IMR-90 (cell line): Measurements from ENCODE around the gene DSCAML1. TPM values are rescaled to one million over a fixed set of nuclear protein-coding genes. Genes with fewer than 3 reads are reported as not detected.

Experiments used
- ATAC-seq: fragments of 200-7000 bp; cut with Tn5 transposase; 2 replicates; pipeline ENCODE4 v1.9.1; 2020; ENCODE audit warnings: low read depth, mild to moderate bottlenecking, moderate library complexity
- BruUV-seq: library from RNA; stranded (reverse); fragments of 400-500 nt; replicated peaks from 2 replicates; lab custom pipeline; 2021; lab: Mats Ljungman, UMichigan
- CTCF ChIA-PET: fragments of 300-600 bp; formaldehyde crosslinking; extraction: SDS; loops from one replicate; lab custom pipeline; 2021; ENCODE audit warnings: antibody characterized with exemption; lab: Yijun Ruan, JAX
- POLR2A ChIA-PET: fragments of 300-600 bp; sonication (Branson Sonifier 250); formaldehyde crosslinking; loops from one replicate; lab custom pipeline; 2022; ENCODE audit warnings: antibody characterized with exemption; ENCODE audit not compliant: unreplicated experiment; lab: Charles Lee
- DNase-seq: peaks from one replicate; pipeline ENCODE4 v3.0.0; 2013
- H2AFZ ChIP-seq: replicated peaks from 2 replicates; pipeline ENCODE3; 2013; ENCODE audit warnings: low read length, mild to moderate bottlenecking; ENCODE audit not compliant: poor library complexity
- H2AK5ac ChIP-seq: 2 replicates; pipeline ENCODE4 v1.6.1; 2013; ENCODE audit warnings: low read depth, low read length, inconsistent platforms
- H2AK9ac ChIP-seq: replicated peaks from 2 replicates; pipeline ENCODE3; 2013; ENCODE audit warnings: mild to moderate bottlenecking, low read depth, low read length, moderate library complexity; ENCODE audit not compliant: poor library complexity
- H2BK120ac ChIP-seq: 2 replicates; pipeline ENCODE4 v1.6.1; 2013; ENCODE audit warnings: low read depth, low read length, inconsistent platforms
- H2BK15ac ChIP-seq: 3 replicates; pipeline ENCODE4 v1.6.1; 2013; ENCODE audit warnings: low read depth, low read length, inconsistent platforms
- H2BK20ac ChIP-seq: 2 replicates; pipeline ENCODE4 v1.6.1; 2013; ENCODE audit warnings: low read depth, mild to moderate bottlenecking, inconsistent platforms, low read length, moderate library complexity
- H2BK5ac ChIP-seq: 2 replicates; pipeline ENCODE4 v1.6.1; 2013; ENCODE audit warnings: mild to moderate bottlenecking, low read depth, low read length, inconsistent platforms; ENCODE audit not compliant: poor library complexity, severe bottlenecking
- H3K14ac ChIP-seq: replicated peaks from 2 replicates; pipeline ENCODE4 v1.6.1; 2013; ENCODE audit warnings: low read depth, low read length, inconsistent platforms
- H3K18ac ChIP-seq: 2 replicates; pipeline ENCODE4 v1.6.1; 2013; ENCODE audit warnings: low read depth, low read length, control low read depth
- H3K23ac ChIP-seq: 2 replicates; pipeline ENCODE4 v1.6.1; 2013; ENCODE audit warnings: low read depth, low read length, inconsistent platforms
- H3K27ac ChIP-seq: 2 replicates; pipeline ENCODE4 v1.5.1; 2013; ENCODE audit warnings: mild to moderate bottlenecking, control low read depth, low read length; ENCODE audit not compliant: insufficient read depth
- H3K27me3 ChIP-seq: 2 replicates; pipeline ENCODE4 v1.6.1; 2013; ENCODE audit warnings: low read length; ENCODE audit not compliant: control insufficient read depth, insufficient read depth
- H3K36me3 ChIP-seq: 2 replicates; pipeline ENCODE4 v1.6.1; 2013; ENCODE audit warnings: low read length, mixed read lengths; ENCODE audit not compliant: control insufficient read depth, insufficient read depth
- H3K4ac ChIP-seq: 2 replicates; pipeline ENCODE4 v1.6.1; 2013; ENCODE audit warnings: low read depth, low read length, inconsistent platforms
- H3K4me1 ChIP-seq: 2 replicates; pipeline ENCODE4 v1.6.1; 2013; ENCODE audit warnings: low read length, mixed read lengths; ENCODE audit not compliant: control insufficient read depth, insufficient read depth
- H3K4me2 ChIP-seq: 2 replicates; pipeline ENCODE4 v1.6.1; 2013; ENCODE audit warnings: low read depth, mild to moderate bottlenecking, control low read depth, low read length, moderate library complexity
- H3K4me3 ChIP-seq: 2 replicates; pipeline ENCODE4 v1.5.1; 2013; ENCODE audit warnings: low read depth, mild to moderate bottlenecking, control low read depth, low read length, moderate library complexity; ENCODE audit not compliant: insufficient read depth
- H3K56ac ChIP-seq: 2 replicates; pipeline ENCODE4 v1.6.1; 2013; ENCODE audit warnings: low read length, inconsistent platforms; ENCODE audit not compliant: insufficient read depth; ENCODE audit errors: extremely low read depth
- H3K79me1 ChIP-seq, 2 experiments: 2 replicates each; pipeline ENCODE4 v1.6.1; 2013; ENCODE audit warnings: low read length in 2 of 2, inconsistent platforms in 1 of 2, low read depth in 1 of 2
- H3K9ac ChIP-seq: 2 replicates; pipeline ENCODE4 v1.6.1; 2013; ENCODE audit warnings: low read depth, low read length, control low read depth
- H3K9me1 ChIP-seq: 2 replicates; pipeline ENCODE4 v1.6.1; 2013; ENCODE audit warnings: low read length, inconsistent platforms; ENCODE audit not compliant: insufficient read depth
- H3K9me3 ChIP-seq: 2 replicates; pipeline ENCODE4 v1.6.1; 2013; ENCODE audit warnings: low read length; ENCODE audit not compliant: control insufficient read depth, insufficient read depth
- H4K20me1 ChIP-seq: 2 replicates; pipeline ENCODE4 v1.6.1; 2013; ENCODE audit warnings: low read length, inconsistent platforms; ENCODE audit not compliant: insufficient read depth
- H4K5ac ChIP-seq: 2 replicates; pipeline ENCODE4 v1.6.1; 2013; ENCODE audit warnings: mild to moderate bottlenecking, low read depth, low read length, control low read depth
- H4K8ac ChIP-seq, 2 experiments: 2 replicates each; pipeline ENCODE4 v1.6.1; 2013; ENCODE audit warnings: low read depth in 2 of 2, low read length in 2 of 2, control low read depth in 1 of 2, inconsistent platforms in 1 of 2
- H4K91ac ChIP-seq: 2 replicates; pipeline ENCODE4 v1.6.1; 2013; ENCODE audit warnings: low read depth, low read length, inconsistent platforms; ENCODE audit not compliant: insufficient read depth
- BHLHE40 ChIP-seq: fragments of 150-350 bp; IDR thresholded peaks from 2 replicates; pipeline ENCODE4 v1.6.1; 2016; ENCODE audit warnings: mild to moderate bottlenecking, low read depth, low read length
- CEBPB ChIP-seq: IDR thresholded peaks from 2 replicates; pipeline ENCODE4 v1.6.1; 2012; ENCODE audit warnings: low read depth, low read length, improper control_type of control experiment
- FOS ChIP-seq: fragments of 150-350 bp; IDR thresholded peaks from 2 replicates; pipeline ENCODE4 v1.6.1; 2016; ENCODE audit warnings: low read depth, low read length
- MAFK ChIP-seq: IDR thresholded peaks from 2 replicates; pipeline ENCODE4 v1.6.1; 2012; ENCODE audit warnings: low read depth, low read length, improper control_type of control experiment
- MAZ ChIP-seq: IDR thresholded peaks from 2 replicates; pipeline ENCODE4 v1.6.1; 2012; ENCODE audit warnings: low read depth, mild to moderate bottlenecking, low read length, improper control_type of control experiment, moderate library complexity, borderline replicate concordance
- NFE2L2 ChIP-seq: fragments of 150-350 bp; IDR thresholded peaks from 2 replicates; pipeline ENCODE4 v1.6.1; 2016; ENCODE audit warnings: low read depth, mild to moderate bottlenecking, low read length
- POLR2A ChIP-seq: IDR thresholded peaks from 2 replicates; pipeline ENCODE4 v1.6.1; 2012; ENCODE audit warnings: mild to moderate bottlenecking, low read depth, low read length
- RAD21 ChIP-seq: IDR thresholded peaks from 2 replicates; pipeline ENCODE4 v1.6.1; 2012; ENCODE audit warnings: low read length, improper control_type of control experiment
- RFX5 ChIP-seq: IDR thresholded peaks from 2 replicates; pipeline ENCODE4 v1.8.0; 2012; ENCODE audit warnings: low read depth, mild to moderate bottlenecking, low read length, moderate library complexity
- SMC3 ChIP-seq: fragments of 150-350 bp; IDR thresholded peaks from 2 replicates; pipeline ENCODE4 v1.6.1; 2016; ENCODE audit warnings: low read depth, mild to moderate bottlenecking, antibody characterized with exemption, low read length, moderate library complexity
- WGBS, 2 experiments: methylation state at CpG; one replicate each; pipeline versions ENCODE4 v1.1.5 to v1.1.7; 2013; ENCODE audit warnings: missing lambda C conversion rate in 2 of 2; ENCODE audit not compliant: insufficient read length in 1 of 2; ENCODE audit errors: extremely low coverage in 2 of 2; 5-methylcytosine and 5-hydroxymethylcytosine counted together
- dilution Hi-C: fragments of 300-500 bp; cut with HindIII; formaldehyde crosslinking; loops from one replicate; pipeline ENCODE4 v1.14.3; 2018; ENCODE audit warnings: low sequenced_read_pairs; ENCODE audit not compliant: unreplicated experiment
- in situ Hi-C: fragments of 300-500 bp; cut with MboI; formaldehyde crosslinking; loops from 3 replicates; pipeline ENCODE4 v1.14.3; 2019; ENCODE audit warnings: low sequenced_read_pairs, inconsistent platforms, mixed read lengths
- intact Hi-C: fragments of 100-400 bp; cut with micrococcal nuclease; formaldehyde crosslinking; loops from 2 replicates; pipeline ENCODE4 v1.10.0; 2022
- polyA plus RNA-seq, 3 experiments: library from polyadenylated mRNA; depleted of rRNA; stranded (reverse); fragments of >200 nt; gene quantifications; 2 replicates each; pipeline ENCODE4 v1.2.3, GENCODE V29; 2012; ENCODE audit warnings: low replicate concordance in 1 of 3
- total RNA-seq: library from RNA; depleted of rRNA; stranded (reverse); fragments of >200 nt; gene quantifications from 2 replicates; pipeline ENCODE4 v1.2.3, GENCODE V29; 2012
- TF ChIP-seq, protein P1 (sequence below): fragments of 150-350 bp; IDR thresholded peaks from 2 replicates; pipeline ENCODE4 v1.6.1; 2017; ENCODE audit warnings: mild to moderate bottlenecking, antibody characterized with exemption, low read length, low read depth

The DSCAML1 gene
- total and polyA plus RNA-seq, 2 of the 4 experiments (the other 2 are of a cell fraction), result not detected

DNA sequence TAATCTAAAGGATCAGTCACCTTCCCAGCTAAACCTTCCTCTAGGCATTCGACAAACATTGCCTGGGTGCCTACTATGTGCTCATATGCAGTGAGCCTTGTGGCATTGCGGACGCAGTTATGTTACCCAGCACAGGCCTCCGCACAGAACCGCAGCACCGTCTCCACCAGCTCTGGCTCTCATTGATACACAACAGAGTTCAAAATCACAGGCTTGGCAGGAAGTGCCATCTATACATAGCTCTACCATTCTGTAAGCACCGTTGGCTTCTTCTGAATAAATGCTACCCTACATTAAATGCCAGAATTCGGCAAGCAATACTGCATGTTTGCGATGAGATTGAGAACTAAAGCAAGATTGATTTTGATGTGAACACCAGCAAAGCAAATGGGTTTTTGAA, 31.0 kb downstream of the DSCAML1 start:
- no peak overlapping the region for H4K5ac ChIP-seq
- ChIA-PET CTCF (no interaction called here), POLR2A (no interaction called here)
- dilution Hi-C loops (no loop called here), in situ Hi-C loops (no loop called here), intact Hi-C loops (no loop called here)
- H3K27ac ChIP-seq, result no peak overlapping the region
- peaks cover 5% of the 10 kb centered on the region for H3K27me3 ChIP-seq
- H3K18ac ChIP-seq, result no peak overlapping the region
- H3K23ac ChIP-seq, result no peak overlapping the region
- H2BK20ac ChIP-seq, result no peak overlapping the region
- H4K91ac ChIP-seq, result no peak overlapping the region
- ATAC-seq, result no peak
- H3K4me3 ChIP-seq, result no peak overlapping the region
- H3K4me1 ChIP-seq, result no peaks in the 10 kb centered on the region
- no peak overlapping the region for H4K8ac ChIP-seq
- no peak for DNase-seq
- H2AK9ac ChIP-seq, result no peak overlapping the region
- H3K14ac ChIP-seq, result no peak overlapping the region
- no peak overlapping the region for H3K9ac ChIP-seq
- H3K79me1 ChIP-seq, result no peaks in the 10 kb centered on the region
- H2BK120ac ChIP-seq, result no peak overlapping the region
- no peaks in the 10 kb centered on the region for H3K9me1 ChIP-seq
- BruUV-seq, result no TSS peak
- H4K20me1 ChIP-seq, result no peaks in the 10 kb centered on the region
- no peak overlapping the region for H2AFZ ChIP-seq
- H2AK5ac ChIP-seq, result no peak overlapping the region
- H3K4me2 ChIP-seq, result no peak overlapping the region
- no peak overlapping the region for H2BK15ac ChIP-seq
- no peaks in the 10 kb centered on the region for H3K36me3 ChIP-seq
- no peak overlapping the region for H3K56ac ChIP-seq
- no peak overlapping the region for H3K4ac ChIP-seq
- H2BK5ac ChIP-seq, result no peak overlapping the region
- 60% methylated on average over 7 of the region's 9 CpGs; no CpG with 5 or more reads in 1 of the 2 experiments for WGBS, 2 experiments
- TF ChIP-seq FOS (no peak), MAFK (no peak), BHLHE40 (no peak), MAZ (no peak), RFX5 (no peak), POLR2A (no peak), RAD21 (no peak), NFE2L2 (no peak), CEBPB (no peak), SMC3 (no peak)
- TF ChIP-seq, protein P1, sequence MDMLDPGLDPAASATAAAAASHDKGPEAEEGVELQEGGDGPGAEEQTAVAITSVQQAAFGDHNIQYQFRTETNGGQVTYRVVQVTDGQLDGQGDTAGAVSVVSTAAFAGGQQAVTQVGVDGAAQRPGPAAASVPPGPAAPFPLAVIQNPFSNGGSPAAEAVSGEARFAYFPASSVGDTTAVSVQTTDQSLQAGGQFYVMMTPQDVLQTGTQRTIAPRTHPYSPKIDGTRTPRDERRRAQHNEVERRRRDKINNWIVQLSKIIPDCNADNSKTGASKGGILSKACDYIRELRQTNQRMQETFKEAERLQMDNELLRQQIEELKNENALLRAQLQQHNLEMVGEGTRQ, result no peak
- H3K9me3 ChIP-seq, result no peaks in the 10 kb centered on the region
